Breast epithelium (tissue), 4 donors: ENCODE measurements around the gene ARHGAP26. TPM values are rescaled to one million over a fixed set of nuclear protein-coding genes. Genes with fewer than 3 reads are reported as not detected.

Source experiments
- DNase-seq, 2 donors: peaks; one replicate each; pipeline ENCODE4 v3.0.0-alpha.2; 2019; ENCODE audit warnings: low spot score in 2 of 2
- H3K27ac ChIP-seq, 2 donors: fragments of 200-600 bp; sonication (generic) in 1 of 2; one replicate each; pipeline ENCODE4 v1.5.1; 2016 to 2019; ENCODE audit warnings: mild to moderate bottlenecking in 1 of 2
- H3K27me3 ChIP-seq, 2 donors: fragments of 200-600 bp; sonication (generic) in 1 of 2; one replicate each; pipeline versions ENCODE4 v1.5.1 to v1.6.0; 2017 to 2019; ENCODE audit warnings: control low read depth in 1 of 2, mild to moderate bottlenecking in 1 of 2
- H3K36me3 ChIP-seq: fragments of 200-600 bp; one replicate; pipeline ENCODE4 v1.5.1; 2019
- H3K4me1 ChIP-seq, 2 donors: fragments of 200-600 bp; sonication (generic); one replicate each; pipeline ENCODE4 v1.5.1; 2016 to 2019; ENCODE audit warnings: control low read depth in 1 of 2
- H3K4me3 ChIP-seq, 3 donors: fragments of 200-600 bp; sonication (generic); 1 replicate in 2 of 3; 2 replicates in 1 of 3; pipeline ENCODE4 v1.5.1; 2016 to 2019; ENCODE audit warnings: mild to moderate bottlenecking in 3 of 3, moderate library complexity in 2 of 3
- H3K9me3 ChIP-seq, 2 donors: fragments of 200-600 bp; sonication (generic) in 1 of 2; one replicate each; pipeline ENCODE4 v1.5.1; 2016 to 2019; ENCODE audit warnings: control low read depth in 1 of 2
- CTCF ChIP-seq, 3 donors: fragments of 450-650 bp; IDR thresholded peaks; one replicate each; pipeline ENCODE4 v1.5.1; 2016 to 2017; ENCODE audit warnings: antibody characterized with exemption in 3 of 3, mild to moderate bottlenecking in 3 of 3, moderate library complexity in 3 of 3
- POLR2A ChIP-seq: fragments of 450-650 bp; IDR thresholded peaks from one replicate; pipeline ENCODE4 v1.6.1; 2016; ENCODE audit warnings: antibody characterized with exemption, mild to moderate bottlenecking, moderate library complexity
- POLR2AphosphoS5 ChIP-seq, 3 donors: sonication (generic); formaldehyde crosslinking; IDR thresholded peaks; one replicate each; pipeline ENCODE4 v1.6.1; 2017; ENCODE audit warnings: antibody characterized with exemption in 3 of 3
- intact Hi-C: fragments of 100-400 bp; cut with DNase I; formaldehyde crosslinking; loops from one replicate; pipeline ENCODE4 v1.15.1; 2023; ENCODE audit warnings: low total_unique reads
- total RNA-seq, 3 donors: library from RNA; depleted of rRNA; stranded (reverse); fragments of >200 nt; gene quantifications; one replicate each; pipeline ENCODE4 v1.1.0, GENCODE V29; 2016

ARHGAP26 gene
- total RNA-seq, 3 donors from 2014 or later = 33.1 to 89.0 (median 56.4) TPM

GRCh38 chr5:143234162-143234842, 464.1 kb downstream of the ARHGAP26 start:
- no peak overlapping the region for H3K4me3 ChIP-seq
- no peaks in the 10 kb centered on the region for H3K4me1 ChIP-seq
- DNase-seq = no peak
- no peaks in the 10 kb centered on the region for H3K9me3 ChIP-seq
- no peaks in the 10 kb centered on the region for H3K27me3 ChIP-seq
- intact Hi-C loops = no loop called here
- peak overlapping the region in 1 of 2 donors; percentile 44 for H3K27ac ChIP-seq
- TF ChIP-seq POLR2AphosphoS5 (IDR thresholded peaks at IDR 0.05) (no peak), CTCF (IDR thresholded peaks at IDR 0.05) (no peak), POLR2A (no peak)
- H3K36me3 ChIP-seq = no peaks in the 10 kb centered on the region

- DNase-seq = no peak
- intact Hi-C loops = no loop called here
- H3K4me1 ChIP-seq = no peaks in the 10 kb centered on the region
Measured at GRCh38 chr5:143235423-143235822, 465.2 kb downstream of the ARHGAP26 start.

GRCh38 chr5:143236682-143237081, 466.5 kb downstream of the ARHGAP26 start:
- intact Hi-C loops = no loop called here
- Histone ChIP-seq H3K27me3 (no peaks in the 10 kb centered on the region), H3K4me3 (no peak overlapping the region), H3K4me1 (no peaks in the 10 kb centered on the region), H3K27ac (no peak overlapping the region), H3K36me3 (no peaks in the 10 kb centered on the region), H3K9me3 (no peaks in the 10 kb centered on the region)
- no peak for DNase-seq
- TF ChIP-seq POLR2A (no peak), CTCF (IDR thresholded peaks at IDR 0.05) (no peak), POLR2AphosphoS5 (IDR thresholded peaks at IDR 0.05) (no peak)

More at GRCh38 chr5:143235423-143235822, 465.2 kb downstream of the ARHGAP26 start:
- TF ChIP-seq POLR2AphosphoS5 (IDR thresholded peaks at IDR 0.05) (peak in 2 of 3 donors; percentile 21 to 44), POLR2A (no peak)
- no peaks in the 10 kb centered on the region for H3K36me3 ChIP-seq
- H3K4me3 ChIP-seq = no peak overlapping the region
- H3K27me3 ChIP-seq = no peaks in the 10 kb centered on the region
- no peak overlapping the region for H3K27ac ChIP-seq
- H3K9me3 ChIP-seq = no peaks in the 10 kb centered on the region

- Histone ChIP-seq H3K27me3 (no peaks in the 10 kb centered on the region), H3K27ac (no peak overlapping the region), H3K4me3 (no peak overlapping the region), H3K4me1 (no peaks in the 10 kb centered on the region), H3K9me3 (no peaks in the 10 kb centered on the region), H3K36me3 (no peaks in the 10 kb centered on the region)
- TF ChIP-seq POLR2AphosphoS5 (IDR thresholded peaks at IDR 0.05) = no peak
- no peak for TF ChIP-seq CTCF (IDR thresholded peaks at IDR 0.05)
- no peak for TF ChIP-seq POLR2A
- DNase-seq = no peak
- intact Hi-C loops = no loop called here
Measured at GRCh38 chr5:143237664-143238063, 467.5 kb downstream of the ARHGAP26 start.

GRCh38 chr5:143238620-143239019, 468.4 kb downstream of the ARHGAP26 start:
- peaks cover 0 to 2% of the 10 kb centered on the region in 2 donors for H3K4me1 ChIP-seq
- no peaks in the 10 kb centered on the region for H3K9me3 ChIP-seq
- TF ChIP-seq CTCF (IDR thresholded peaks at IDR 0.05) = no peak
- no peak for TF ChIP-seq POLR2AphosphoS5 (IDR thresholded peaks at IDR 0.05)
- no peak for TF ChIP-seq POLR2A
- intact Hi-C loops = no loop called here
- H3K4me3 ChIP-seq = no peak overlapping the region
- no peak for DNase-seq
- no peak overlapping the region for H3K27ac ChIP-seq
- H3K36me3 ChIP-seq = no peaks in the 10 kb centered on the region
- no peaks in the 10 kb centered on the region for H3K27me3 ChIP-seq
